HFF-Myc (cell line): ENCODE results near the gene PSMB5.

Source experiments
- DNase-seq: peaks from one replicate; pipeline ENCODE4 v3.0.0-alpha.2; 2011; ENCODE audit warnings: low read depth; ENCODE audit errors: extremely low read depth
- H3K4me3 ChIP-seq: replicated peaks from 2 replicates; pipeline ENCODE4 v1.5.1; 2011; ENCODE audit warnings: low read depth, mild to moderate bottlenecking, control low read depth, low read length
- CTCF ChIP-seq: IDR thresholded peaks from 2 replicates; pipeline ENCODE4 v1.5.1; 2012; ENCODE audit warnings: mild to moderate bottlenecking, low read depth, low read length, control low read depth; ENCODE audit errors: missing control alignments

PSMB5 gene

GRCh38 chr14:23053426-23053825 is 18.7 kb upstream of the PSMB5 start:
- no peak for TF ChIP-seq CTCF
- no peak for DNase-seq
- H3K4me3 ChIP-seq: no peak overlapping the region

- no peak overlapping the region for H3K4me3 ChIP-seq
- no peak for TF ChIP-seq CTCF
- no peak for DNase-seq
Observed at GRCh38 chr14:23052671-23053070, 18.0 kb upstream of the PSMB5 start.

- H3K4me3 ChIP-seq: no peak overlapping the region
- TF ChIP-seq CTCF: peak; percentile 21
- DNase-seq: no peak
Observed at GRCh38 chr14:23052182-23052623, 17.5 kb upstream of the PSMB5 start.

- TF ChIP-seq CTCF: no peak
- no peak overlapping the region for H3K4me3 ChIP-seq
- DNase-seq: no peak
Observed at GRCh38 chr14:23051141-23052057, 16.7 kb upstream of the PSMB5 start.

GRCh38 chr14:23049011-23049410 is 14.3 kb upstream of the PSMB5 start:
- TF ChIP-seq CTCF: no peak
- no peak for DNase-seq
- H3K4me3 ChIP-seq: no peak overlapping the region

- H3K4me3 ChIP-seq: no peak overlapping the region
- no peak for DNase-seq
- no peak for TF ChIP-seq CTCF
Observed at GRCh38 chr14:23047751-23048693, 13.3 kb upstream of the PSMB5 start.
